Epithelial cell of esophagus (primary cell): ENCODE measurements around the gene ISG20.
"Not testable (repeated sequence)": the region's sequence is repeated elsewhere in the genome, so short reads cannot be mapped to it uniquely, and the experiment has no call there.

Experiments used
- DNase-seq: peaks from one replicate; pipeline ENCODE4 v3.0.0; 2010; ENCODE audit warnings: low read depth
- H3K4me3 ChIP-seq: 2 replicates; pipeline ENCODE4 v1.5.1; 2011; ENCODE audit warnings: mild to moderate bottlenecking, low read length, control low read depth
- TF ChIP-seq, protein P1 (sequence below): IDR thresholded peaks from 2 replicates; pipeline ENCODE4 v1.5.1; 2011; ENCODE audit warnings: low read depth, mild to moderate bottlenecking, low read length, control low read depth, inconsistent platforms; ENCODE audit not compliant: insufficient read depth; ENCODE audit errors: missing control alignments

Gene ISG20

DNA sequence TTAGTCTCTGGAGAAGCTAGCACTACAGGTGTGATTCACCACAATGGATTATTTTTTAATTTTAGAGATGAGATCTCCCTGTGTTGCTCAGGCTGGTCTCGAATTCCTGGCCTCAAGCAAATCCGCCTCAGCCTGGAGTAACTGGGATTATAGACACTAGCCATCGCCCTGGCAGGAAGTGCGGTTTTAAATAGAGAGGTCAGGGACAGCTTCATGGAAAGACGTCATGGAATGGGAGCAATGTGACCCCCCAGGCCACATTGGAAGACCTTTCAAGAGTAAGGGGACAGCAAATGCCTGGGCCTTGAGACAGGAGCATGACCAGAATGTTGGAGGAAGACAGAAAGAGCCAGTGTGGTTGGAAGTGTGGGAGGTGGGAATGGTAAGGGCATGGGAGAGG, 2.2 kb upstream of the ISG20 start:
- peak; percentile 41 for DNase-seq
- TF ChIP-seq, protein P1, sequence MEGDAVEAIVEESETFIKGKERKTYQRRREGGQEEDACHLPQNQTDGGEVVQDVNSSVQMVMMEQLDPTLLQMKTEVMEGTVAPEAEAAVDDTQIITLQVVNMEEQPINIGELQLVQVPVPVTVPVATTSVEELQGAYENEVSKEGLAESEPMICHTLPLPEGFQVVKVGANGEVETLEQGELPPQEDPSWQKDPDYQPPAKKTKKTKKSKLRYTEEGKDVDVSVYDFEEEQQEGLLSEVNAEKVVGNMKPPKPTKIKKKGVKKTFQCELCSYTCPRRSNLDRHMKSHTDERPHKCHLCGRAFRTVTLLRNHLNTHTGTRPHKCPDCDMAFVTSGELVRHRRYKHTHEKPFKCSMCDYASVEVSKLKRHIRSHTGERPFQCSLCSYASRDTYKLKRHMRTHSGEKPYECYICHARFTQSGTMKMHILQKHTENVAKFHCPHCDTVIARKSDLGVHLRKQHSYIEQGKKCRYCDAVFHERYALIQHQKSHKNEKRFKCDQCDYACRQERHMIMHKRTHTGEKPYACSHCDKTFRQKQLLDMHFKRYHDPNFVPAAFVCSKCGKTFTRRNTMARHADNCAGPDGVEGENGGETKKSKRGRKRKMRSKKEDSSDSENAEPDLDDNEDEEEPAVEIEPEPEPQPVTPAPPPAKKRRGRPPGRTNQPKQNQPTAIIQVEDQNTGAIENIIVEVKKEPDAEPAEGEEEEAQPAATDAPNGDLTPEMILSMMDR: no peak
- no peak overlapping the region for H3K4me3 ChIP-seq

- no peak for DNase-seq
- TF ChIP-seq, protein P1: no peak
- no peak overlapping the region for H3K4me3 ChIP-seq
These were observed 1.4 kb upstream of the ISG20 start for GRCh38 chr15:88637436-88637835.

DNA sequence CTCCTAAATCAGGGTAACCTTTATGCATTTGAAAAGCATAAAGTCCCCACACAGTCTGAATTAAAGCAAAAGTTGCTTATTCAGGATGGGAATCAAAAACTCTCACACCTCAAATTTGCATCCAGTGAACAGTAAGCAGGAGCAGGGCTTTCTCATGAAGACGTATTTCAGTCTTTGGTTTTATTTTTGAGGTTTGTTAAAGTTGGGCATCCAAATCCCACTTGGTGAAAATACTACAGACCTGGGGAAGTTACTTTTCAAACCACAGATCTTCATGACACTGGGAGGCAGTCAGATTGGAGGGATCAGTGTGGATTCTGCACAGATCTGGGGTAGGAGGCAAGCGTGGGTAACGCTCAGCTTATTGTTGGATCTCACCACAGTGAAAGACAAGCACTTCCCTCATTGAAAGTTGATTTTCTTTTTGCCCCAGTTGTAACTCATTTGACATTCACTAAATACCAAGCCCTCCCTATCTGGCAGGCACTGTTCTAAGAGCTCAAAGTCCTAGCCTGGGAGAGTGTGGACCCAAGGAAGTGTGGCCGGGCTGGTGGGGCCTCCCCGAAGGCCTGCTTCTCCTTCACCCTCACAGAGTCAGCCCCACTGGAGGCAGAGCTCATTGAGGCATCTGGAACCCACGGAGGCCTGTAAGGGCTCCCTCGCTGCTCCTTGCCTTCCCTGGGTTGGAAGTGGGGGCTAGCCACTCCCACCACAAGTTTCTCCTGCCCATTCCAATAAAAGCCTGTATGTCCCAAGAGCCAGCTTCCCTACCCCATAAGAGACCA, 783 bp upstream of the ISG20 start:
- TF ChIP-seq, protein P1: no peak
- no peak for DNase-seq
- H3K4me3 ChIP-seq: no peak overlapping the region

DNA sequence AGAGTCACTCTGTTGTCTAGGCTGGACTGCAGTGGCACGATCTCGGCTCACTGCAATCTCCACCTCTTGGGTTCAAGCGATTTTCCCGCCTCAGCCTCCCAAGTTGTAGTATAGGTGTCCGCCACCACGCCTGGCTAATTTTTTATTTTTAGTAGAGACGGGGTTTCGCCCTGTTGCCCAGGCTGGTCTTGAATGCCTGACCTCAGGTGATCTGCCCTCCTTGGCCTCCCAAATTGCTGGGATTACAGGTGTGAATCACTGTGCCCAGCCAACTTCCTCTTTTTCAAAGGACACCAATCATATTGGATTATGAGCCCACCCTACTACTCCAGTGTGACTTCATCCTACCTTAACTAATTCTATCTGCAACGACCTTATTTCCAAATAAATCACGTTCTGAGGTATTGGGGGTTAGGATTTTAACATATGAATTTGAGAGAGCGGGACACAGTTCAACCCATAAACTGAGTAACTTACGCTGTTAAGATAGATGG, 3.2 kb downstream of the ISG20 start:
- no peak overlapping the region for H3K4me3 ChIP-seq
- no peak for DNase-seq
- TF ChIP-seq, protein P1: no peak

- DNase-seq, H3K4me3 ChIP-seq: not testable (repeated sequence)
These were observed 3.7 kb downstream of the ISG20 start for GRCh38 chr15:88642514-88642913.

DNA sequence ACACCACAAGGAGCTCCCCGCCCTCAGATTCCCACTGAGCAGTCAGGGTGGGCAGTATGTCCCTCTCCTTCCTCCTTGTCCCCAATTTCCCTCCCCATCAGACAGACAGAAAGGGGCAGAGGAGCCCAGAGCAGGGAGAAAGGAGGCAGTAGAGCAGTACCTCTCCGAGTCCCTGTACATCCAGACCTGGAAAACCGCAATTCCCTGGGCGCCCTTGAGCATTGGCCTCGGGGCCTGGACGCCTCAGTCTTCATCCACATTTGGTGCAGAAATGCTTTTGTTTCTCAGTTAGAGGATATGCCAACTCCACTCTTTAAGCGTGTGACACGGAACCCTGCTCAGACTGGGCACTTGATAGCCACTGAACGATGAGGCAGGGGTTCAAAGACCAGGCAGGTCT, 5.9 kb downstream of the ISG20 start:
- TF ChIP-seq, protein P1: no peak
- H3K4me3 ChIP-seq: no peak overlapping the region
- DNase-seq: no peak

DNA sequence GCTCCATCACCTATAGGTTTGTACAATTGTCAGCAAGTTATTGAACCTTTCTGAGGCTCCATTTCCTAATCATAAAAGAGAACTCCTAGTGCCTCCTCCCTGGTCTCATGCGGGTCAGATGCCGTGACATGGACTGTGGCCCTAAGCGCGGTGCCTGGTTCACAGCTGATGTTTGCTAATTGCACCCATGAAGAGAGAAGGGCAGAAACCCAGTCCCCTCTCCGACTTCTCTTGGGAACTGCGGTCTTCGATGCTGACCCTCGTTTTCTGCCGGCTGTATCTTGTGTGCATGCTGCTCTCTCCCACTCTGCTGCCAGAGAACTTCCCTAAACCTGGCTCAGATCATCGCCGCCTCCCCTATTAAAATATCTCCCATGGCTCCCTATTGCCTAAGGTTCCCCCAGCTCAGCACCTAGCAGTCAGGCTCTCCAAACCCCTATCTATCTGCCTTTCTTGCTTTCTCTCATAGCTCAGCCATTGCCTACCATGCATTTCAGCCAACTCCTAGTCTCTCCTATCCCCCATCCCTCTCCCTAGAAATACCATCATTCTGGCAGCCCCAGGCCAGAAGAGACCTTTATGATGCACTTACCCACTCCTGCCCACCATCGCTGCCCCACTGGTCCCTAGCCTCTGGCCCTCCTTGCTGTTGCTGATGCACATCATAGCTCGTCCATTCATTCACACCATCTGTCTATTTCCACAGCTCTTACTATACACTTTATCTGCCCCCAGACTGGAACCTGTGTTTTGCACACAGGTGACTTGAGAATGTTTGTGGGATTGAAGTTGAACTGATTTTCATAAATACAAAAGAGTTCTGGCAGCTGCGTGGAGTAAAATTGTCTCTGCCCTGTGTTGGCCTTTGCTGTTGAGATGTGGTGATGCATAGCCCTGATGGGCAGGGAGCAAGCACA, 6.6 kb downstream of the ISG20 start:
- TF ChIP-seq, protein P1: no peak
- H3K4me3 ChIP-seq: no peak overlapping the region
- DNase-seq: no peak
